Activated CD8-positive, alpha-beta memory T cell treated with anti-CD3 and anti-CD28 coated beads for 36 hours (primary cell): Measurements from ENCODE around the gene MEAK7. TPM values are rescaled to one million over a fixed set of nuclear protein-coding genes. Genes with fewer than 3 reads are reported as not detected.

Experiments
- CTCF ChIA-PET: fragments of 350-600 bp; sonication (Branson Sonifier 250); formaldehyde crosslinking; loops from one replicate; lab custom pipeline; 2021; ENCODE audit warnings: antibody characterized with exemption; lab: Charles Lee
- POLR2A ChIA-PET: fragments of 350-600 bp; sonication (Branson Sonifier 250); formaldehyde crosslinking; loops from one replicate; lab custom pipeline; 2021; ENCODE audit warnings: antibody characterized with exemption; lab: Charles Lee
- total RNA-seq, 2 experiments: library from RNA; stranded (reverse); gene quantifications; one replicate each; pipeline ENCODE4 v1.2.3, GENCODE V29; 2021

MEAK7 gene
- total RNA-seq, 2 experiments from 2014 or later, result 9.6 to 10.8 TPM

DNA sequence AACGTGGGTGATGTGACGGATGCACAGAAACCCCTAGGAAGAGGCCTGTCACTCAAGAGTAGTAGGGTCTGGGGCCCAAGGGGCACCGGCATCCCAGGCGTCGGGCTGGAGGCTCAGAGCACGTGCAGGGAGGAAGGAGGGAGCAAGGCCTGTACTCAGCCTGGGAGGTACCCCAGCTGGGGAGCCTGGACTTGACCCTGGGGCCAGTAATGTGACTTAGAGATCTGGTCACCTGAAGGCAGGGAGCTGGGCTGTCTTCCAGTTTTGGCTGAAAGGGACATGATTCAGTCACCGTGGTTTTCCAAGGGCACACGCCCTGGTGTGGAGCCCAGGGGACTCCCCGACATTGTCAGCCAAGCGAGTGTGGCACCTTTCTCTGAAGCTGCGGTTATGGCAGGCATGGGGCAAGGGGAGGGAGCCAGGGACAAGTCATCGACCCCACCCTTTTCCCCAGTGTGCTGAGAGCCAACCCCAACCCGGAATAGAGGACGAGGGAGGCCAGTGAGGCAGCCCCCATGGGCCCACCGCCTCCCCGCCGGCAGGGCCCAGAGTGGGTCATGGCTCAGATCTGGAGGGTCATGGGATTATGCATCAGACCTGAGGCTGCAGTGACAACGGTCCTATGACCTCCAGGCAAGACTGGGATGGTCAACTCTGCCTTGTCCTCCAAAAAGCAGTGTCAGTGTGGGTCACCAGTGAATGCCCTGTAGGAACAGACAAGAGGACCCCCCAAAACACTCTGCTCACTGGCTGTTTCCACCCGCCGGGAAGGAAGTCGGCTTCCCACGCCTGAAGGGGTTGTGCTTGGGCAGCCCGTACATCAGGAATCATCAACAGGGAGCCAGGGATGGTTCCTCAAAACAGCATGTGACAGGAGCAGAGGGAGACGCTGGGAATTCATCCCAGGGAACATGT lies 41.9 kb downstream of the MEAK7 start:
- CTCF ChIA-PET, result interaction anchor here (0.6 kb wide), 1 partner anchor 160 kb away, joined by 4 read pairs; no protein-coding TSS in a partner anchor
- POLR2A ChIA-PET, result no interaction called here

DNA sequence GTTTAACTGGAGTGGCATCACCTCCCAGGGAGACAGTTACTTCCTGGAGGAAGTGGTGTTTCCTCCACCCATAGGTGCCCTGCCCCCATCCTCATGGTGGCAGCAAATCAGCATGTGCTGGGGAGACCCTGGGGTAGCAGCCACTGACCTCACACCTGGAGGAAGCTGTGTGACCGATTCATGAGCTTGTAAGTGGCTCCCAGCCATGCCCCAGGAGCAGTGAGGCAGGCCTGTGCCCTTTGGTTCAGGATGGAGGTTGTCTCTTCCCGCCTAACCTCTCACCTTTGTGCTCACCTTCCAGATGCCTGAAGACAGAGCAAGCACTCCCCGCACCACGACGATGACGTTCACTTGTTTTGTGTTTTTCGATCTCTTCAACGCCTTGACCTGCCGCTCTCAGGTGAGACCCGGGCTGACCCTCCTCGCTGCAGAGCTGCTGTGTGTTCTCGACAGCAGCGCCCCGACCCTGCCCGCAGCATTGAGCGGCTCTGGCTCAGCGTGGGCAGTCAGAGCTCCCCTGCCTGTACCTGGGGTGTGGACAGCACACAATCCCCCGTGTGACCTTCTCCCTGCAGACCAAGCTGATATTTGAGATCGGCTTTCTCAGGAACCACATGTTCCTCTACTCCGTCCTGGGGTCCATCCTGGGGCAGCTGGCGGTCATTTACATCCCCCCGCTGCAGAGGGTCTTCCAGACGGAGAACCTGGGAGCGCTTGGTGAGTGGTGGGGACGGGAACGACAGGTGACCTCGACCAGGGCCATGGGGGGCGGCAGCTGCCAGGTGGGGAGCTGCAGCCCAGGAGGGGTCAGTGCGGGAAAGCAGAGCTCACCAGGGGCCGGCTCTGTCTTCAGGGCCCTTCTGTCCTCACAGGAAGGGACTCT lies 42.8 kb downstream of the MEAK7 start:
- ChIA-PET CTCF (no interaction called here), POLR2A (no interaction called here)

DNA sequence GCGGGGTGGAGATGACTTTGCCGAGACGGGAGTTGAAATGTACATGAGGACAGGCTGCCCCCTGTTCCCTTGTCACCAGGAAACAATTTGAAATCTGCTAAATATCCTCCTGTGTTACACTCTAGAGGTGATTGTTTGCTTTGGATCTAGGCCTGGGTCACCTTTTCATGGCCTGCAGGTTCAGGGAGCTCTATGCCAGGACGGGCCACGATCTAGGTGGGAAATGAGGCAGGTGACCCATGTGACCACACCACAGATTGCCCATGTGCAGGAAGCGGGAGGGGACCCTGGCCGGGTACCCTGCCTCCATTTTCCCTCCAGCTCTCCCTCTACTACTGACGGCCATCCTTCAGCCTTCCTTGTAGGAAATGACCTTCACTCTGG lies 43.4 kb downstream of the MEAK7 start:
- CTCF ChIA-PET, result no interaction called here
- POLR2A ChIA-PET, result no interaction called here

DNA sequence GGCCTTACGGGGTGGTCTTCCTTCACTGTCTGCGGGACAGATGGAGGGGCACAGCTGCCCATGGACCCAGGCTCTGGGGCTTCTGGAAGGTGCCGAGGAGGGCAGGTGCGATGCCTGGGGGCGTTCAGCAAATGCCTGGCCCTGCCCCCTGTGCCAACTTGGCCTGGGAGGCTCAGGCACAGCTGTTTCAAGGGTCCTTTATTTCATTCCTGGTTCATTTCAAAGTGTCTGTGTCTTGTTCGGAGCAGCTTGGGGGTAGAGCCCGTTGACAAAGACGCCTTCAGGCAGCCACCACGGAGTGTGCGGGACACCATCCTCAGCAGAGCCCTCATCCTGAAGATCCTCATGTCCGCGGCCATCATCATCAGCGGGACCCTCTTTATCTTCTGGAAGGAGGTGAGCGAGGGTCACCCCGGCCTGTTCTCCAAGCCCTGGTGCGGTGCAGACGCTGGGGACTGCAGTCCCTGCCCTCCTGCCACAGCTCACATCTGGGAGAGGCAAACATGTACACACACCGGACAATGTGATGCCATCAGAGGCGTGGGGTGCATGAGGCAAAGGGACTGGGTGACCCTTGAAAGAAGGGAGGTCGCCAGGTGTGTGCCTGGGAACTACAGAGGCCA lies 43.9 kb downstream of the MEAK7 start:
- ChIA-PET POLR2A (no interaction called here), CTCF (no interaction called here)

- CTCF ChIA-PET, result no interaction called here
- POLR2A ChIA-PET, result no interaction called here
Observed at GRCh38 chr16:84459941-84460405, 44.5 kb downstream of the MEAK7 start.

GRCh38 chr16:84459533-84459894 lies 44.9 kb downstream of the MEAK7 start:
- ChIA-PET CTCF (no interaction called here), POLR2A (no interaction called here)

GRCh38 chr16:84458606-84459532 lies 45.6 kb downstream of the MEAK7 start:
- POLR2A ChIA-PET, result no interaction called here
- CTCF ChIA-PET, result no interaction called here

- POLR2A ChIA-PET, result no interaction called here
- CTCF ChIA-PET, result no interaction called here
Observed at GRCh38 chr16:84455031-84455430, 49.4 kb downstream of the MEAK7 start.

Other genes starting within 250 kb of the MEAK7 start
- not detected for gene WFDC1, start 209.8 kb downstream of the MEAK7 start, total RNA-seq
- gene ATP2C2, start 136.1 kb downstream of the MEAK7 start, total RNA-seq, result not detected
- gene COTL1, start 113.4 kb upstream of the MEAK7 start, total RNA-seq, result 100 to 1,000 TPM; 450 to 456 TPM
- gene KLHL36, start 143.9 kb upstream of the MEAK7 start, total RNA-seq, result 10 to 100 TPM; 34.8 to 35.0 TPM
- gene USP10, start 195.3 kb upstream of the MEAK7 start, total RNA-seq, result 100 to 1,000 TPM; 140 TPM